Neutrophil (primary cell): Measurements from ENCODE around the gene SIGLEC15.

Source experiments
- H3K27ac ChIP-seq: fragments of 200-600 bp; sonication (generic); 2 replicates; pipeline ENCODE4 v1.5.1; 2016; ENCODE audit warnings: mild to moderate bottlenecking, moderate library complexity
- H3K27me3 ChIP-seq: fragments of 200-600 bp; sonication (generic); 2 replicates; pipeline ENCODE4 v1.6.0; 2016; ENCODE audit warnings: mild to moderate bottlenecking
- H3K36me3 ChIP-seq: fragments of 200-600 bp; sonication (generic); 2 replicates; pipeline ENCODE4 v1.5.1; 2017
- H3K4me1 ChIP-seq, 2 experiments: fragments of 200-600 bp in 1 of 2; sonication (generic) in 1 of 2; 1 replicate in 1 of 2; 2 replicates in 1 of 2; pipeline versions ENCODE4 v1.5.1 to v1.6.1; 2013 to 2016; ENCODE audit warnings: low read depth in 1 of 2, low read length in 1 of 2, mild to moderate bottlenecking in 1 of 2, moderate library complexity in 1 of 2; ENCODE audit not compliant: control insufficient read depth in 1 of 2, insufficient read depth in 1 of 2
- H3K4me3 ChIP-seq, 2 experiments: fragments of 200-600 bp in 1 of 2; sonication (generic) in 1 of 2; 1 replicate in 1 of 2; 2 replicates in 1 of 2; pipeline ENCODE4 v1.5.1; 2013 to 2016; ENCODE audit warnings: low read depth in 1 of 2, low read length in 1 of 2, mild to moderate bottlenecking in 1 of 2, moderate library complexity in 1 of 2
- H3K9me3 ChIP-seq: fragments of 200-600 bp; sonication (generic); 2 replicates; pipeline ENCODE4 v1.5.1; 2016
- TF ChIP-seq, protein P1 (sequence below): fragments of 200-600 bp; sonication (generic); IDR thresholded peaks from 2 replicates; pipeline ENCODE4 v1.5.1; 2016; ENCODE audit warnings: antibody characterized with exemption

SIGLEC15 gene

DNA sequence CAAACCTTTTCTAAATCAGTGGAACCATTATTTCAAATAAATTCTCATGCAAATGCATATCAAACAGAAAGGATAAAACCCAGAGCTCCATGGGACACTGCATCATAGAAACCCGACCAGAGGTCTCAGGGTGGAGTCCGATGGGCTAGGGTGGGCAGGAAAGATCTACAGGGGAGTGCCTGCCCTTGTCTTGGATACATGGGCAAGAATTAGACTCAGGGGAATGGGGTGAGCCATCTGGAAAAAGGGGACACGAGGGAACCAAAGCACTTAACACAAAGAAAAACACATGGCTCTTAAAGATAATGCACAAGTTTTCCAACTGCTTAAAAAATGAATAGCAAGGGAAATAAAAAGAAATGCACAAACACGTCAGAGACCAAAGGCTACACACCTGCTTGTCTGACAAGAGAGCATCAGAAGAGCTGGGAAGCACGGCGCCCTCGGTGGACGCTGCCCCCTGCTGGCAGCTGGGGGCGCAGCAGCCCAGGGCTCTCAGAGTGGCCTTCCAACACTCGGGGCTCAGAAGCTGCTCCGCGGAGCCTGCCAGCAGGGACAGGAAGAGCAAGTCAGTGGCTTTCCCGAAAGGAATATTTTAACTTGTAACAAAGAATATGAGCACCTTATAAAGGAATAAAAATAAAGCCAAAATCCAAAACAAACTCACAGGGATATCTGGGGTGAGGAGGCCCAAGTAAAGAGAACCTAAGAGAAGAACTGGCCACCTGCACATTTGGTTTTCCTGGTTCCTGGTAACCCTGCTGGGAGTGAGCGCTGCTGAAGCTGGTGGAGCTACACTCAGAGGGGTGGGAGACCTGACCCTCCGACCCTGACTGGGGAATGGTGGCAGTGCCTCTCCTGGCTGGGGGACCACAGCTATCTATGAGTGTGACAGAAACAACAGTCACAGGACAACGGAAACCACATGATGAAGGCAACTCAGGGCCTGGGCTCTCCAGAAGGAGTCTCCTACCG lies 54.5 kb downstream of the SIGLEC15 start:
- H3K36me3 ChIP-seq = peaks cover 69% of the 10 kb centered on the region

DNA sequence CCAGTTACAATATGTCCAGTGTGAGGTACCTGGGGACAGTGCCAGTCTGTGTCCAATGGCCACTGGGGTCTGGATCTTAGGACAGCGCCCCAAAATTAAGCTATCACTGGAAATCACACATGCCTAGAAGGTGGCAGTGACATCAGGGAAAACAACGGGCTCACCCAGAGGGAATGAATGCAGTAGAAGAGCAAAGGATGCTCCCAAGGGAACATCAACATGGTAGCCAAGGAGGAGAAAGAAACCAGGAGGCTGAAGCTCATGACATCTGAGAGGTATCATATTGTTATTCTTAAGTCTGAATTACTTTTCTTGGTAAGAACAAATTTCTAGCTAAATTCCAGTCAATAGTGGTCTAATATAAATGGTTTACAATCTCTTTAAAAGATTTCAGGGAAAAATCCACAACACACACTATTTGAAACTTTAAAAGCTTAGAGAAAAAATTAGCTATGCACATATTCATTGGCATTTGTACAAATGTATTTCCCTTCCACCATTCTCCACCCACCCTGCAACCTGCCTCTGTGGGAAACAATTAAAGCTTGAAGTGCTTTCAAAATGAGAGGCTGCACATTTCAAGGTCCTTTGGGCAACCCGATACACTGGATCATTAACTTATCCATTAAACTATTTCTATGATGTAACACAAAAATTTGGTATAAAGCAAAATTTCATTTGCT lies 55.5 kb downstream of the SIGLEC15 start:
- TF ChIP-seq, protein P1, sequence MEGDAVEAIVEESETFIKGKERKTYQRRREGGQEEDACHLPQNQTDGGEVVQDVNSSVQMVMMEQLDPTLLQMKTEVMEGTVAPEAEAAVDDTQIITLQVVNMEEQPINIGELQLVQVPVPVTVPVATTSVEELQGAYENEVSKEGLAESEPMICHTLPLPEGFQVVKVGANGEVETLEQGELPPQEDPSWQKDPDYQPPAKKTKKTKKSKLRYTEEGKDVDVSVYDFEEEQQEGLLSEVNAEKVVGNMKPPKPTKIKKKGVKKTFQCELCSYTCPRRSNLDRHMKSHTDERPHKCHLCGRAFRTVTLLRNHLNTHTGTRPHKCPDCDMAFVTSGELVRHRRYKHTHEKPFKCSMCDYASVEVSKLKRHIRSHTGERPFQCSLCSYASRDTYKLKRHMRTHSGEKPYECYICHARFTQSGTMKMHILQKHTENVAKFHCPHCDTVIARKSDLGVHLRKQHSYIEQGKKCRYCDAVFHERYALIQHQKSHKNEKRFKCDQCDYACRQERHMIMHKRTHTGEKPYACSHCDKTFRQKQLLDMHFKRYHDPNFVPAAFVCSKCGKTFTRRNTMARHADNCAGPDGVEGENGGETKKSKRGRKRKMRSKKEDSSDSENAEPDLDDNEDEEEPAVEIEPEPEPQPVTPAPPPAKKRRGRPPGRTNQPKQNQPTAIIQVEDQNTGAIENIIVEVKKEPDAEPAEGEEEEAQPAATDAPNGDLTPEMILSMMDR = no peak
- Histone ChIP-seq H3K9me3 (no peaks in the 10 kb centered on the region), H3K4me1 (no peaks in the 10 kb centered on the region), H3K27me3 (no peaks in the 10 kb centered on the region), H3K4me3 (no peak overlapping the region), H3K36me3 (peaks cover 66% of the 10 kb centered on the region), H3K27ac (no peak overlapping the region)

More for the DNA sequence above, 54.5 kb downstream of the SIGLEC15 start:
- H3K27me3 ChIP-seq = no peaks in the 10 kb centered on the region
- H3K4me3 ChIP-seq = no peak overlapping the region
- no peaks in the 10 kb centered on the region for H3K9me3 ChIP-seq
- no peak overlapping the region for H3K27ac ChIP-seq
- no peaks in the 10 kb centered on the region for H3K4me1 ChIP-seq
- TF ChIP-seq, protein P1 = peak; percentile 94

DNA sequence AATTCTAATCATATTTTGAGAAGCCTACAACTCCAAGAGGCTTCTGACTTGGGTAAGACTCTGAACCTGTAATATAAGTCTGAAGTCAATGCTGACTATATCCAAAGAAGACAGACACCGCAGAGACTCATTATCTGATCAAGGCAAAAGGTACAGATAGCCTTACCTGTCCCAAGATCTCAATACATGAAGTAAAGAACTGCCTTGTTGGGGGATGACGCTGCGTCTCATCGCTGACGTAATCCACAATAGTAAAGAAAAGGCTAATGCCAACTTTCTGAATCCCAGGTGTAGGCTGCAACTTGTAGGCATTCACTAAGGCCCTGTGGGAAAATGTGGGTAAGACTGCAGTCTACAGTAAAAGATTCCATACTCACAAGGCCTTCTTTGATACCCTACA lies 62.1 kb downstream of the SIGLEC15 start:
- Histone ChIP-seq H3K27me3 (no peaks in the 10 kb centered on the region), H3K36me3 (peaks cover 26% of the 10 kb centered on the region), H3K27ac (no peak overlapping the region), H3K9me3 (no peaks in the 10 kb centered on the region), H3K4me3 (no peak overlapping the region), H3K4me1 (peaks cover 26 to 28% of the 10 kb centered on the region in 2 experiments)
- TF ChIP-seq, protein P1 = no peak

DNA sequence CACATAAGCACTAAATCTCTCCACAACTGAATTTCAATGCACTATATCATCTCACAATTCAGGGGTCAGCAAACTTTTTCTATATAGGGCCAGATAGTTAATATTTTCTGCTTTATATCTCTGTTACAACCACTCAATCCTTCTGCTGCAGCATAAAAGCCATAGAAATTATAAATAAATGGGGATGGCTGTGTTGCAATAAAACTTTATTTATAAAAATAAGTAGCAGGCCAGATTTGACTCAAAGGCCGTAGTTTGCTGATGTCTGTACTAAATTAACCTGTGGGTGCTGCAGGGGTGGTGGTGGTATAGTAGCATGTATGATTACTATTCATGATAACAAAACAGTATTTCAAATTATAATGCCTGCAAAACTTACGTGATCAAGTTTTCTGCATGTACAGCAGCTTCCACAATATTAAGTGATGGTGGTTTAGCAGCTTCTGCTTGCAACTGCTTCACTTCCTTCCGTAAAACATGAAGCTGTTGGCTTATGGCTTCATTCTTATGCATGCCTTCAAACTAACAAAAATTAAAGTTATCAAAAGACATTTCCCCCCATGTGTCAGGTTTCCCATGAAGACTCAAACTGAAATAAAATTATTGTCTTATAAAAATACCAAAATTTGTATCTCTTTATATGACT lies 64.1 kb downstream of the SIGLEC15 start:
- peaks cover 23% of the 10 kb centered on the region for H3K36me3 ChIP-seq

DNA sequence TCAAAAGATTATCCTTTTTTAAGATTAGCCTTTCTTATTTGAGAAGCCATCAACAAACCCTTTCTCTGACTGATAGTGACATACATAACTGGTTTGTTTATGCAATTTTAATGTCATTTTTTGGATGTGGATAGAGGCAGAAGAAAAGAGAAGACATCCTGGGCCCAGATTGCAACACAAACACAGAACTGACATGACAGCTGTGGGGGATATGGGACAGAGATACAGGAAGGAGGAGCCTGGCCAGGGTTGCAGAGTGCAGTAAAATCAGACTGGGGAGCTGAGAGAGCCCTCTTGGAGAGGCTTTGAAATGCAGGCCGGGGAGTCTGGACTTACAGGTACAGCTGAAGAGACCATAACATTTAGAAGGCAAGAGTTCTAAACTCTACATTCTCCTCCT lies 65.1 kb downstream of the SIGLEC15 start:
- Histone ChIP-seq H3K27me3 (no peaks in the 10 kb centered on the region), H3K4me1 (peaks cover 26 to 28% of the 10 kb centered on the region in 2 experiments), H3K9me3 (no peaks in the 10 kb centered on the region), H3K27ac (peak overlapping the region; percentile 87), H3K36me3 (peaks cover 26% of the 10 kb centered on the region), H3K4me3 (peak overlapping the region; percentile 30 to 31)
- TF ChIP-seq, protein P1 = no peak

More for the DNA sequence above, 64.1 kb downstream of the SIGLEC15 start:
- peak overlapping the region; percentile 3 to 16 for H3K4me3 ChIP-seq
- H3K27me3 ChIP-seq = no peaks in the 10 kb centered on the region
- H3K9me3 ChIP-seq = no peaks in the 10 kb centered on the region
- H3K4me1 ChIP-seq = peaks cover 26 to 28% of the 10 kb centered on the region in 2 experiments
- peak overlapping the region; percentile 87 for H3K27ac ChIP-seq
- TF ChIP-seq, protein P1 = no peak
